Smooth muscle cell of the brain vasculature (primary cell): ENCODE measurements around the gene PELO.

ENCODE experiments used
- DNase-seq: peaks from one replicate; pipeline ENCODE4 v3.0.0-alpha.2; 2012; ENCODE audit warnings: low read depth, low spot score

The PELO gene

DNA sequence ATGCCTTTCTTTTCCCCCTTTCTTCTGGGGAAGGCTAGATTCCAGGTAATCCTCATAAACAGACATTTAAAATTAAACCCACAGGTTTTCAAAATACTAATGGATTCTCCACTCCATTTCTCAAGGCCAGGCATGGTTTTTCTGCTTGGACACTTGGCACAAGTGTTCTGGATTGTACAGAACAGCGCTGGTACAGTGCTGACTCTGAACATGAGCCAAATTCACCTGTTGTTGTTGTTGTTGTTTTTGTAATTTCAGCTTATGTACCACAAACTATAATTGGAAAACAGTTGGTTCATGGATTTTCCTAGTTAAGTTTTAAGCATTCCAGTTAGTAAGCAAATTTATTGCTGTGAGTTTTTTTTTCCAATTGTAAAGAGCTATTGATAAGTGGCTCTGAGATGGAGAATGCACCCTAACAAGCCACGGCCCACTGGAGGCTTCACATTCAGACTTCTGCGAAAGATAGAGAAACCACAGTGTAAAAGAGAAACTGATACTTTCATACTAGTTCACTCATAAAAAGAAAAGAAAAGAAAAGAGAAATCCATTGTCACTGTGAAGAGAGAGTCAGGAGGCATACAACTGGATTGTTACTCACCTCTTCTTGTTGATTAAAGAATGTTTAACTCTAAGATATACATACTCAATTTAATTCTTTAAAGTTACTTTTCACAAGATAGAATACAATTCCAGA lies 16.2 kb upstream of the PELO start:
- DNase-seq, result no peak

DNA sequence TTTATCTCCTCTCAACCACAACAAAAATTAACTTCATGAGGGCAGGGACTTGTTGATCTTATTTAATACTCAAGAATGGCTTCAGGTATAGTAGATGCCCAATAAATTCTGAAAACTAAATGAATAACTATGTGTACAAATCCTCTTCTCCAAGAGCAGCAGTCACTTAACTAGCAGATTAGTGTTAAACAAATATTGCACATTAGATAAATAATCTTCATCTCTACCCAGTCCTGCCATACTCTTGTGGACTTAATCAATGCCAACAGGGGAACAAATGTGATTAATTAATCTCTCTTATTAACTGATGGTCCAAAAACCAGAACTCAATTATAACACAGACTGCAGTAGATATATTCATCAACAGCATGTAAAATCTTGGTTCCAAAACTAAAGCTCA lies 15.0 kb upstream of the PELO start:
- no peak for DNase-seq

DNA sequence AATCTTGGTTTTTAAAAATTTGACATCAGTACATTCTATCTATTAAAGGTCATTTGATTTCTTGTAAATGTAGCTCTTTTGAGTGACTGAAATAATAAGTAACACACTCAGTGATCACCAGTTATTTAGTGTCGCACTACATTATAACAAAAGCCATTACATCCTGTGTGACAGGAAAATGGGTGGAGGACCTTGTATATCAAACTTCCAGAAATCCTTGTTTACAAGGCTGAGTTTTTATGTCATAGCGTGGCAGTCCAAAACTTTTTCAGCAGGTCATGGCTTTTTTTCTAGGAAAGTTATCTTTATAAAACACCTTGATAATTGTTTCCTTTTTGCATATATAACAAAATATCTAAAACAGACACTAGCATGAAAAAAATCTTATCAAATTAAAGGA lies 14.4 kb upstream of the PELO start:
- no peak for DNase-seq

DNA sequence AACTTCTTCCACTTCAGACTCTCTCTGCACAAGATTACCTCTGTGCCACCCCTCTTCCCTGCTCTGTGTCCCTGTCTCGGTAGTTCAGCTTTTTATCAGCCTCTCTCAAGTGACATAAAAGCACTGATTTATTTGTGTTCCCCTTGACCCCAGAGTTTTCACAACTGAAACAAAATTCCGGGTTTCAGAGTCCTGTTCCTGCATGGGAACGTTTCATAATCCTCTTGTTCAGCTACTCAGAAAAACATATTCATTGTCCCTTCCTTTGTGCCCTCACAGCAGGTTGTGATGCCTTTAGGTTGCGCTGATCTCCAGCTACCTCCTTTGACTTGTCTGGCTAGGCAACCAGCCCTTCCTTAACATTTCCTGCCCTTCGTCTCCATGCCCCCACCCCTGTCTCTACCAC lies 13.7 kb upstream of the PELO start:
- no peak for DNase-seq

DNA sequence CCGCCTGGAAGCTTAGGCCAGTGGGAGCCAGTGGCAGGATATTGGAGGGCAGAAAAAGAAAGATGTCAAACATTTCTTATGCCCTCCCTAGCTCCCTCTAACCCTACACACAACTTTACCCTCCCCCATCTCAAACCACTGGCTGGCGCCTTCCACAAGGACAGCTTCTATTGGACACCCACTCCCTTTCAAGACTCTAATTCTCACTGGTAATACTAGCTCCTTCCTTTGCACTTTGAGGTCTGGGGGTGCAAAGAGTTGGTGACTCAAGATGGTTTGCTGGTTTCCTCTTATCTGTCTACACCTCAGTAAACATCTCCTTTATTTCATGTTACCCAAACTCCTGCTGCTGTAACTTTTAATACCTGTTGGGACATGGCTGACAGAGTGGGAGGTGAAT lies 11.6 kb upstream of the PELO start:
- no peak for DNase-seq

DNA sequence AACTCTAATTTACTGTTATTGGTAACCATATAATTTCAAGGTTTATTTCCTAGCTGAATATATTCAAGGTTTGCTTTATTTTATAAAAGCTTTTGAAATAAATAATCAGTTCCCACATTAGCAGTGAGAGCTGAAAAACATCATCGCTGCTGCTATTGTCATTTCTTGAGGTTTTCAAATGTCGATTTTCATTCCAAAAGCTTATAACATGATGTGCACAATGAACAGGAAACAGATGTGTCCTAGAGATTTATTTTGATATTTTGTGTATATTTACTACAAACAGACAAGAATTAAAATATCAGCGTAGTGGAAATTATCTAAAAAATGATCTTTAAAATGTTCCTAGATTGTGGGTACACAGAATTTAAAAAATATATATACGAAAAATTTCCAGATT lies 10.5 kb upstream of the PELO start:
- no peak for DNase-seq

DNA sequence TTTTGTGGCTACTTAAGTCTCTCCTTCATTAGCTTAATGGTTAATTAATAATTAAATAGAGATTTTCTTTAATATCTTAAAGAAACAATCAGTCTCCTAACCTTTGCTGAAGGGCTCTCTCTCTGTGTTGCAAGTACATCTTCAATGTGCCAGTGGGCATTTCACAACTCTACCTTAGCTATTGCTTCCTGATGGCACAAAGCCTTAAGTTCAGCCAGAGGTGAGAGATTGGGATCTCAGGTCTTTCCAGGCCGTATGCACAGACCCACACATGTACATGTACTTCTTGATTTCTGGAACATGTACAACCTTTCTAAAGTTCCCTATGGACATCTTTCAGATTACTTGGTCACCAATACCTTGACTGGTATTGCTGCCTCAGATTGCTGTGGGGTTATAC lies 8.9 kb upstream of the PELO start:
- no peak for DNase-seq

DNA sequence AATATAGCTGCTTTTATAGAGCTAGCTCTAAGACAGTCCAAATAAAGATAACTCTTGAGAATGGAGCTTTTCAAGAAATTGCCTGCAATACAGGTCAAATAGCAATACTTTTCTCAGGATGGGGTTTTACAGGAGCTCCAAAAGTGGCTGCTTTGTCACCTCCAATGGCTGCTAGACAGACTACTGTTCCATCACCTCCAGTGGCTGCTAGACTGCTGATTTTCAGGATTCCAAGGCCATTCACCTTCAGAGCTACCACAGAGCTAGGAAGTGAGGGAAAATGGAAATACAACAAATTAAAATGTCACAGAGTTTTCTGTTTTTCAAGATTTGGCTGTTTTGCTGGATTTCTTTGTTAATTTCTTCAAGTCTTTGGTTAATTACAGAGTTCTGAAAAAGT lies 8.5 kb upstream of the PELO start:
- no peak for DNase-seq

DNA sequence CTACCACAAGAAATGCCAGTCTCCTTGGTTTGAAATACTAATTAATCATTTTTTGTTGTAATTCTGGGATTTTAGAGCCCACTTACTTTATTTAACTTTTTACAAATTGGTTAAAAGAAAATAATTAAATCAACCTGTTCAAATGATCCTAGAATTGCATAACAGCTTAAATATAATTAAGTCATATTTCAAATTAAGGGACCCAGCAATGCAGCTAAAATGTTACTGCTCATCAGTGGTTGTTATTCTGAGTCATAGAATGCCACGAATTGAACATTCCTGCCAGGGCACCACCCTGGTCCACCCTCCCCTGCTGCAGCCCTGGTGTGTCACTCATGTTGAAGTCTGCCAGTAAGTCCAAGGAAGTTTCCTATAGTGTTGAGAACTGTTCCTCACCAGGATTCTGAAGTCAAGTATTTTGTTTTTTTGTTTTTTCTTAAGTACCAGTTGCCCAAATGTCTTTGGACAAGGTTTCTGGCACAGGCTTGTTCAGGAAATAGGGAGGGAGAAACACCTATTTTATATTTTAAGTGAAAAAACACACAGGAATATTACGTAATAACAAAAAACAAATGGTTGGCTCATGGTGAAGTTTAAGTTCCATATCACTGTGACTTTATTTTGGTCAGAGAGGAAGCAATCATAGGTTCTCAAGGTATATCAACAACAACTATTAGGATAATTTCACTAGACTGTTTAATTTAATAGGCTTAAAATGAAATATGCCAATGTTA lies 4.3 kb upstream of the PELO start:
- no peak for DNase-seq

DNA sequence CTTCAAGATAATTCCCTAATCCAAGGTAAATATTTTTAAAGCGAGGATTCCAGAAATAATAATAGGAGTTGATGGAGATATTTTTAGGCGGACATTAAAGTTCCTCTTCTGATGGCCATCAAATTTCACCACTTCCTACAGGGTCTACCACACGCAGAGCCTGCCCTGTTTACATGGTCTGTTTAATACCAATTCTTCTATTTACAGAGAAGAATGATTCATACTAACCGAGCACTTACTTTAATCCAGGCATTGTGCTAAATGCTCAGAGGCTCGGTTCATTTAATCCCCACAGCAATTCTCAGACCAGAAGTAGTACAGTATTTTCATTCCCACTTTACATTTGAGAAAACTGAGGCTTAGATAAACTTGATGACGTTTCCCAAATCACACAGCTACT lies 3.0 kb upstream of the PELO start:
- no peak for DNase-seq

DNA sequence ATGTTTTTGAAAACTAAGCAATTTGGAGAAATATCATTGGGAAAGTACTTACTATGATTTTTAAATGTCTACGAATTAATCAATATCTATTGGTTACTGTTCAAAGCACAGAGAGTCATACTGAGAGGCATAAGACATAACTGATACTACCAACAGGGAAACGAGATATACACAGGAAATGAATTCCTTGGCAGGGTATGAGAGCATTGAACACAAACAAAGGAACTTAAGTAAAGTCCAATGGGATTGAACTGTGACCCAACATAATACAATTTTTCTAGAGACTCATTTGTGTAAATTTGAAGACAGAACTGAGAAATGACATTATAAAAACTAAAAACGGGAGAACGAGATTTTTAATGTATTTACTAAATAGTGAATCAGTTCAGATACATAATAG lies 1.3 kb upstream of the PELO start:
- no peak for DNase-seq

DNA sequence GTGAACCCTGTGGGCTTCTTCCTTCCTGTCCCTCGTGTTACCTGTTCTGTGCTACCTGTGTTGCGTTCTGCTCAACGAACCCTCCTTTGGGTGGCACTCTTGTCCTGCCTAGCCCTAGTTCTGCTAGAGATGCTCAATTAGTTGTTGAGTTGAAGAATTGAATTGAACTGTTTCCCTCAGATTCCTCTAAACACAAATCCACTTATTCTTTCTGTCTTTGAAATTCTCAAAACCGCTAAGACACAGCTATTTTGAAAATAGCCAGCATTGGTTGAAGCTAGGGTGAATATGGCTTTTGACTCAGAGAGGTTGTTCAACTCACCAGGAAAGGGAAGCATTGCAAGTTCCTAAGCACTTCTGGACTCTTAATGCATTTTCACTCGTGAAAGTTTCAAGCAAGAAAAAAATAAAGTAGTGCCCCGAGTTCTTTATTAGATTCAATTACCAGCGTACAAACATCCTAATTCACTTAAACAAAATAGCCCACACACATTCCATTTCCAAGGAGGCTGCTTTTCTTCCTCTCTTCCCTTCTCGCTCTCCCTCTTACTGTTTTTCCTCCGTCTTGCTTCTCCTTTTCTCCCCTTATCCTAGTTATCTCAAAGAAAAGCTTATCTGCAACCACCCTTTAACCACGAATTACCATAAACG lies 642 bp upstream of the PELO start:
- no peak for DNase-seq

DNA sequence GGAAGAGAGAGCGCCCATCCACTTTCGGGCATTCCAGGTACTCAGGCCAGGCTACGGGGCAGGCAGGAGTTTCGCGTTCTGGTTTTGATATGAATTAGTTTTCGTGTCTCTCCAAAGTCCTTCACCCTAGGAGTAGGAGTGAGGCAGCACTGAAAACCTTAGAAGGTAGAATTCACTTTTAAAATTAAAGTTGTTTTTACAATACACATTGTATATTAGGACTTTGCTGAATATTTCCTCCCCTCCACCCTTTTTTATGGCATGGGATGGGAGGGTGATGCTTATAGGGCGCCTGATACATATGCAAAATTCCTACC lies 747 bp downstream of the PELO start:
- no peak for DNase-seq

DNA sequence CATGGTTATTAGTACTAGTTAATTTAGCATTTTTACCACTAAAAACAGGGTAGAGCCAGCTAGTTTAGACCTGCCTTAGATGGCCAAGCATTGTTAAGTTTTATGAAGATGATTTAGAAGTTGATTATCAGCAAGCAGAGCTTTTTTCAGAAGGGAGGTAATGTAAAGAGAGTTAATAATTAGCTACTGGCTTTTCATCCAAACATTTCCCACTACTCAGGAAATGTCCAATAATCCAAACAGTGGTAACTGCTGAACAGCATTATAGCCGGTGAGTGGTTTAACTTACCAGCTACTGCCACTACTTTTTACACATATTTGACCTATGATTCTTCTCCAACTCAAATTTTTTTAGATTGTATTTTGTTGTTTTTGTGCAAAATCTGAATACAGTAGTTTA lies 1.7 kb downstream of the PELO start:
- no peak for DNase-seq

DNA sequence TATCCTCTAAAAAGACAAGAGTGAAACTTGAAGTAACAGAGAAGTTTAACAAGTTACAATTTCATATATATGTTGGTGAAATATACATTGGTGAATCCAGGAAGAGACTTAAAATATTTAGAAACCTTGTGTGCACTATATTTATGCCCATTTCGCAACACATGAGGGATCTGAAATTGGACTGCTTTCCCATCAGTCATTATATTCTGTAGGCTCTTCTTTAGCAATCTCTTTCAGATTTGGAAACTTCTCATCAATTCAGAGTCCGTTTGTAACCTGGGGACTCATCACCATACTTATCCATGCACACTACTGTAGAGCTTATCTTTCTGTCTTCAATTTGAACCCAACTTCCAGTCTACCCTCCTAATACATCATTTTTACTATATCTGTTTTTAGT lies 2.1 kb downstream of the PELO start:
- DNase-seq, result no peak

DNA sequence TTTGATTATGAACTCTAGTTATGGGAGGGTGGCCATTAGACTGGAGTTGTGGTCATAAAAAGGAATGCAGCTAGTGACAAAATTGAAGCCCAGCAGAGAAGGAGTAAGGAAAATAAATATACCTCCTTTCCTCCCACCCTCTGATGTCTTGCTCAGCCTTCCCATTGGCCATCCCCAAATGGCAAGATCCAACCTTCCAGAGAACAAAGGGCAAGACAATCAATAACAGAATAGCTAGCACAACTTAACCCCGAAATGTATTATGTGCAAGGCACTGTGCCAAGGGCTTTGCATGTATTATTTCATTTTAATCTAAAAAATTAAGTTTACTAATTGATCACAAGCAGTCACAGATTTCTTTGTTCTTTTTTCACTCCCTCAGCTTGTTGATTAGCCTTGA lies 3.6 kb downstream of the PELO start:
- DNase-seq, result no peak

DNA sequence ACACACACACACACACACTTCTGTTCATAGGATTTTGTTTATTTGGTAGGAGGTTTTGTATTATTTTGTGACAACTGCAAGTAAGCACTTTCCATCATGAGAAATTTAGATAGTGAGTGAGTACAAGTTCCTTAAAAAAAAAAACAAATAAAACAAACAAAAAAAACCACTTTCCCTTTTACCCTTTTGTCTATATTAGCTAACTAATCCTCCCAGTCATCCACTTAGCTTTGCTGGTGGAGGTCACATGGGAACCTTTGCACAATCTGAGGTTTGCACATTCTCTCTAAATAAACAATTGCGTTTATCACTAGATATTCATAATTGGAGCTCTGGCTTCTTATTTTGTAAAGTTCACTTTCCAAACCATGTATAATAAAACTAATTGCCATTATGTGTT lies 6.8 kb downstream of the PELO start:
- DNase-seq, result no peak

DNA sequence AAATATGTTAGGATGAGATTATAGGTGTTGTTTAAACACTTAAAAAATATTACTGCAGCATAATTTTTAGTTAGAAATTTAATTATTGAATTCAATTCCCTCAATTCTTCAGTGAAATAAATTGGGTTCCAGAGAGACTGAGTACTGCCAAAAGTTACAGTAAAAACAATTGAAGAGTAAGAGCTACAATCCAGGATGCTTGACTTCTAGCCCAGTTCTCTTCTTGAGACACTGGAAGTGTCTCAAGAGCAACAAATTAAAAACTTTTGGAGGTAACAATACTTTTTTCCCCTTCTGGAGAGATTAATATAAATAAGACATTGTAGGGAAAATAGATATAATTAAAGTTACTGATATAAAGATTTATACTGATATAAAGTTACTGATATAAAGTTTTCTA lies 8.3 kb downstream of the PELO start:
- DNase-seq, result no peak

DNA sequence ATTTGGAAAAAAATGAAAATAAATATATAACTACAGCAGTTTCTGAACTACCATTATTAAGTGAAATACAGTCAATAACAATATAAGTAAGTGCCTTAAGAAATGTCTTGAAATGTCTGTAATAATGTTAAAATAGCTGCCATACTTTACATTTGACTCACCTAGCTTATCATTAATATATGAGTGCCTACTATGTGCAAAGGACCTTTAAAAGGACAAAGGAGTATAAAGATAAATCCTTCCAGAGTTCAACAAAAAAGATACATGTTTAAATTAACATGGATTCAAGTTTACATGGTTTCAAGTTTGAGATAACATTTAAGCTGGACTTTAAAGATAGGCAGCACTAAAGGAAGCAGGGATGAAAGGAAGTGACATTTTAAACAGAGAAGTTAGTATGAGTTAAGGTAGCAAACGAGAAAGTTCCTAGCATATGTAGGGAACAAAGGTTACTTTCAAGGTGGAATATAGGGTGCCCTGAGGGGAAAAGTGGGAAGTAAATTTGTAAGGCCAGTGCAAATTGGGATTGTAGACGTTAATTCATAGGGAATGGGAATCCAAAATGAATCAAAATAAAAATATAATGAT lies 8.9 kb downstream of the PELO start:
- DNase-seq, result no peak

DNA sequence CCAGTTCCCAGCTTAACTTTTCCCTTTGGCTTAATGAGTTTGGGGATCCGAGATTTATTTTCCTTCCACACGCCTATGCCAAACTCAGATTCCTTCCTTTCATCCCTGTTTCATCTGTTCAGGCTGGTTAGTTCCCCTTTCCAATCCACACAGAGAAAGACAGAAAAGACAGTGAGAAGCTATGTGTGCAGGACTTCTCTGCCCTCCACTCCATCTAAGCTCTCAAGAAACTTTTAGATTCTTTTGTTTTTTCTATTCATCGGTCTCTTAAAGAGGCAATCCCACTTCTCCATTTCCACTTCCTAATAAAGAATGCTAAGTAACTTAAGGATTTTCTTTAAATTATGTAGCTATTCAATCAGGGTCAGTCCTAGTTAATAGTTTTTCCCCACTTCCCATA lies 11.2 kb downstream of the PELO start:
- no peak for DNase-seq

DNA sequence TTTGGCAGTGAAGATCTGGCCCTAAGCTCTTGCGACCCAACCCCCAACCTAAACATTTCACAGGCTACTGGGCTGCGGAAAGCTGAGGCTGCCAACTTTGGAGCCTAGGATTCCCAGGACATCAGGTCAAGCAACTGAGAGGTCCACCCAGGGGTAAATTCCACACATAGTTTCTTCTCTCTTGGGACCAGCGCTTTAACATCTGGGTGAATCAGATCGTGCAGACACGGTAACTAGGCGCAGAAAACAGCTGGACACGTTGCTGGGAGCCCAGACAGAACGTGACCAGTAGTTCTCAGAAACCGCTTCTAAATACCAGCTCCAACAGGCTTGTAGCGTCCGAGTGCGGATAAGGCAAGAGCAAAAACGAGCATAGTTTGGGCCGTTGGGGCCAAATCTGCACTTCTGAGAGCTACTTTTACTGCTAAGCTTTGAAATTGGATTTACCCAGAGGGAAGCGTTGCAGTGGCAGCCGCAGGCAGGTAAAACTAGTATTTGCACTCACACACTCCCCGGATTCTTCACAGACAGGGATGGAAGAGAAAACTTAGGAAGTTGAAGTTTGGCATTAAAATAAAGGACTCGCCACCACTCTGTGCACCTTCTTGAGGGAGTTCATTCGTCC lies 11.8 kb downstream of the PELO start:
- DNase-seq, result peak; percentile 60

DNA sequence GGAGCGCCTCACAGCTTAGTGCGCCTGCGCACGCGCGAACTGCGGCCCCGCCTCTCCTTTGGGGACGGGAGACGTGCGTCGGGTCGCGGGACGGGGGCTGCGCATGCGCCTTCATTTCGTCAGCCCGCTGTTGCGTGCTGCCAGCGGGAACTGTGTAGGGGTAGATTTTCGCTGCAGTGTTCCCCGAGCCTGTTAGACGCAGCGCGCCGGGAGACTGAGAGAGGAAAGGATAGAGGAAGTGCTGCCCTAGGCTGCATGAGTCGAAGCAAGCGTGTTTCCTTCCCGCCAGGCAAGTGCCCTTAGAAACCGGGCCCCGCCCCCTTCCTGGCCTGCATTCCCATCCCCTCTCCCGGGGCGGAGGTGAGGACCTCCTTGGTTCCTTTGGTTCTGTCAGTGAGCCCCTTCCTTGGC lies 12.3 kb downstream of the PELO start:
- DNase-seq, result peak; percentile 80
